Cardiac muscle cell (in vitro differentiated cells and primary cell): ENCODE measurements around the gene LY9. TPM values are rescaled to one million over a fixed set of nuclear protein-coding genes. Genes with fewer than 3 reads are reported as not detected.

Experiments
- DNase-seq, 2 donors: peaks; one replicate each; pipeline versions ENCODE4 v3.0.0 to v3.0.0-alpha.2; 2010 to 2017; ENCODE audit warnings: low read depth in 1 of 2, low spot score in 1 of 2
- H3K27ac ChIP-seq: fragments of 200-600 bp; sonication (generic); 2 replicates; pipeline ENCODE4 v1.5.1; 2016
- H3K27me3 ChIP-seq: fragments of 200-600 bp; sonication (generic); 2 replicates; pipeline ENCODE4 v1.6.0; 2016; ENCODE audit warnings: control low read depth
- H3K36me3 ChIP-seq: fragments of 200-600 bp; sonication (generic); 2 replicates; pipeline ENCODE4 v1.5.1; 2016; ENCODE audit warnings: control low read depth
- H3K4me1 ChIP-seq: fragments of 200-600 bp; sonication (generic); 2 replicates; pipeline ENCODE4 v1.8.1; 2017; ENCODE audit warnings: low read depth, mild to moderate bottlenecking, mixed run types
- H3K4me3 ChIP-seq: fragments of 200-600 bp; sonication (generic); 2 replicates; pipeline ENCODE4 v1.5.1; 2016; ENCODE audit warnings: mild to moderate bottlenecking
- H3K9me3 ChIP-seq: fragments of 200-600 bp; sonication (generic); 2 replicates; pipeline ENCODE4 v1.5.1; 2017; ENCODE audit warnings: low read depth, mild to moderate bottlenecking, control low read depth
- CTCF ChIP-seq: IDR thresholded peaks from 2 replicates; pipeline ENCODE4 v1.5.1; 2012; ENCODE audit warnings: low read depth, mild to moderate bottlenecking, low read length
- polyA plus RNA-seq: library from polyadenylated mRNA; unstranded; fragments of >200 nt; fragmentation: Nextera tagmentation; extraction: Ambion mirVana; gene quantifications from 2 replicates; pipeline ENCODE4 v1.2.1, GENCODE V29; 2016
- total RNA-seq: library from RNA; depleted of rRNA; stranded (reverse); fragments of >200 nt; gene quantifications from 2 replicates; pipeline ENCODE4 v1.2.3, GENCODE V29; 2016

The LY9 gene
- total and polyA plus RNA-seq, 2 experiments from 2014 or later: not detected

DNA sequence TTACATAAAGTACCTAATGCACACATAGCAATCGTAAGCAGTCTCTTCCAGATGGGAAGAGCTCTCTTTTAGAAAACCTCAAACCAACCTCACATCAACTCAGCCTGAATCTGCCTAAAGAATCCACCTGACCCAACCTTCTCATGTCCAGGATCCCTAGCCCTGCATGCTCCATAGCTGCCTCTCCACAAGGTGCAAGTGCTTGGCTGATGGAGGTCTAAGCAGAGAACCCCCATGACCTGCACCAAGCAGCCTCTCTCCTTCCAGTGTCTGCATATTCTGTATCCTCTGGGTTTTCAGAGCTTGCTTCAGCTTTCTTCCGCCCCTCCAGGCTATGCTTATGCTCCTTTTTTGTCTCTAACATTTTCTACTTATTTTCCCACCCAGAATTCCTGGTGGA is 2.5 kb downstream of the LY9 start:
- no peak for DNase-seq
- H3K27me3 ChIP-seq: no peaks in the 10 kb centered on the region
- no peaks in the 10 kb centered on the region for H3K36me3 ChIP-seq
- no peak overlapping the region for H3K27ac ChIP-seq
- TF ChIP-seq CTCF: no peak
- H3K4me1 ChIP-seq: no peaks in the 10 kb centered on the region
- no peaks in the 10 kb centered on the region for H3K9me3 ChIP-seq
- no peak overlapping the region for H3K4me3 ChIP-seq

GRCh38 chr1:160799641-160800040 is 3.7 kb downstream of the LY9 start:
- no peak for TF ChIP-seq CTCF
- H3K27ac ChIP-seq: no peak overlapping the region
- H3K4me3 ChIP-seq: no peak overlapping the region
- no peaks in the 10 kb centered on the region for H3K4me1 ChIP-seq
- H3K27me3 ChIP-seq: no peaks in the 10 kb centered on the region
- H3K9me3 ChIP-seq: no peaks in the 10 kb centered on the region
- DNase-seq: no peak
- no peaks in the 10 kb centered on the region for H3K36me3 ChIP-seq

DNA sequence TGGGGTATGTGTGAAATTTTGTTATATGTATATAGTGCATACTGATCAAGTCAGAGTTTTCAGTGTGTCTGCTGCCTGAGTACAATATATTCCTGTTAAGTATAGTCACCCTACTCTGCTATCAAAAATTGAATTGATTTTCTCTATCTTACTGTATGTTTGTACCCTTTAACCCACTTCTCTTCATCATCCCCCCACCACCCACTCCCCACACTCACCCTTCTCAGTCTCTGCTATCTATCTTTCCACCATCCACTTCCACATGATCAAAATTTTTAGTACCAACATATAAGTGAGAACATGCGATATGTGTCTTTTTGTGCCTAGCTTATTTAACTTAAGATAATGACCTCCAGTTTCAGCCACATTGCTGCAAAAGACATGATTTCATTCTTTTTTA is 4.2 kb downstream of the LY9 start:
- no peaks in the 10 kb centered on the region for H3K9me3 ChIP-seq
- TF ChIP-seq CTCF: no peak
- H3K4me3 ChIP-seq: no peak overlapping the region
- H3K27ac ChIP-seq: no peak overlapping the region
- no peaks in the 10 kb centered on the region for H3K4me1 ChIP-seq
- H3K27me3 ChIP-seq: no peaks in the 10 kb centered on the region
- no peaks in the 10 kb centered on the region for H3K36me3 ChIP-seq
- no peak for DNase-seq

- H3K4me3 ChIP-seq: no peak overlapping the region
- DNase-seq: no peak
- TF ChIP-seq CTCF: no peak
- H3K27ac ChIP-seq: no peak overlapping the region
- no peaks in the 10 kb centered on the region for H3K4me1 ChIP-seq
- H3K9me3 ChIP-seq: no peaks in the 10 kb centered on the region
- H3K36me3 ChIP-seq: no peaks in the 10 kb centered on the region
- H3K27me3 ChIP-seq: no peaks in the 10 kb centered on the region
Observed at GRCh38 chr1:160800645-160801408, 4.9 kb downstream of the LY9 start.

- H3K27me3 ChIP-seq: no peaks in the 10 kb centered on the region
- no peaks in the 10 kb centered on the region for H3K36me3 ChIP-seq
- H3K4me1 ChIP-seq: no peaks in the 10 kb centered on the region
- no peak for DNase-seq
- TF ChIP-seq CTCF: no peak
- H3K27ac ChIP-seq: no peak overlapping the region
- no peaks in the 10 kb centered on the region for H3K9me3 ChIP-seq
- no peak overlapping the region for H3K4me3 ChIP-seq
Observed at GRCh38 chr1:160801836-160802580, 6.0 kb downstream of the LY9 start.
